ENCODE data around the gene ZNF474.

DNA sequence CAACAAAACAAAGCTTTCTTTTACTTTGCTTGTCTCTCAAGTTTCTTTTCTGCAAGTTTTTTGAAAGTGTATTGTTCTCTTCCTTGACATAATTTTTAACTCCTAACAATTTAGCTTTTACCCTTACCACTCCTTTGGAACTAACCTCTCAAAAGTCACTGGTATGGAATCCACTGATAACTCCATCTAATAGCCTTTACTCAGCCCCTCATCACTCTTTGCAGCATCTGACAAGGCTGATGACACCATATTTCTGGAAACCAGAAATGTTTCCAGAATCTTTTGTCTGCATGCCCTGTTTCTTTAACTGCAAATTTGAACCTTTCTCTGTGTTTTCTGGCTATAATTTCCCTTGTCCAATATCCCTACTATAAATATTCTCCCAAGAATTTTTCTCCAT is 46.5 kb downstream of the ZNF474 start:
- no peak for TF ChIP-seq POLR2AphosphoS5 (IDR thresholded peaks at IDR 0.05)
- TF ChIP-seq, protein P1, sequence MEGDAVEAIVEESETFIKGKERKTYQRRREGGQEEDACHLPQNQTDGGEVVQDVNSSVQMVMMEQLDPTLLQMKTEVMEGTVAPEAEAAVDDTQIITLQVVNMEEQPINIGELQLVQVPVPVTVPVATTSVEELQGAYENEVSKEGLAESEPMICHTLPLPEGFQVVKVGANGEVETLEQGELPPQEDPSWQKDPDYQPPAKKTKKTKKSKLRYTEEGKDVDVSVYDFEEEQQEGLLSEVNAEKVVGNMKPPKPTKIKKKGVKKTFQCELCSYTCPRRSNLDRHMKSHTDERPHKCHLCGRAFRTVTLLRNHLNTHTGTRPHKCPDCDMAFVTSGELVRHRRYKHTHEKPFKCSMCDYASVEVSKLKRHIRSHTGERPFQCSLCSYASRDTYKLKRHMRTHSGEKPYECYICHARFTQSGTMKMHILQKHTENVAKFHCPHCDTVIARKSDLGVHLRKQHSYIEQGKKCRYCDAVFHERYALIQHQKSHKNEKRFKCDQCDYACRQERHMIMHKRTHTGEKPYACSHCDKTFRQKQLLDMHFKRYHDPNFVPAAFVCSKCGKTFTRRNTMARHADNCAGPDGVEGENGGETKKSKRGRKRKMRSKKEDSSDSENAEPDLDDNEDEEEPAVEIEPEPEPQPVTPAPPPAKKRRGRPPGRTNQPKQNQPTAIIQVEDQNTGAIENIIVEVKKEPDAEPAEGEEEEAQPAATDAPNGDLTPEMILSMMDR (IDR thresholded peaks at IDR 0.05), result no peak
- no peak for TF ChIP-seq POLR2A (IDR thresholded peaks at IDR 0.05)

Measured in transverse colon (tissue), 4 donors.